H1 (cell line): ENCODE measurements around the gene ZNF660. TPM values are rescaled to one million over a fixed set of nuclear protein-coding genes. Genes with fewer than 3 reads are reported as not detected.
A peak's percentile ranks its signal among the peaks of the same experiment; 100 is the strongest.

ENCODE experiments used
- CTCF ChIA-PET: fragments of 300-600 bp; sonication (Branson Sonifier 250); formaldehyde crosslinking; loops from one replicate; lab custom pipeline; 2021; ENCODE audit not compliant: partially characterized antibody; lab: Charles Lee
- POLR2A ChIA-PET: fragments of 300-600 bp; sonication (Branson Sonifier 250); formaldehyde crosslinking; loops from one replicate; lab custom pipeline; 2021; ENCODE audit warnings: inconsistent platforms; ENCODE audit not compliant: partially characterized antibody; lab: Charles Lee
- DNase-seq, 2 experiments: peaks; one replicate each; pipeline versions ENCODE4 v3.0.0 to v3.0.0-alpha.2; 2010 to 2022; ENCODE audit warnings: low spot score in 2 of 2, low read depth in 1 of 2, mixed read lengths in 1 of 2
- FAIRE-seq: peaks from 2 replicates; lab custom pipeline; 2011; peaks lifted over from hg19 to GRCh38; lab: Jason Lieb, UNC
- H2AFZ ChIP-seq: 2 replicates; pipeline ENCODE4 v1.8.1; 2012; ENCODE audit warnings: low read length, inconsistent platforms
- H2AK5ac ChIP-seq: 2 replicates; pipeline ENCODE4 v1.6.1; 2013; ENCODE audit warnings: low read depth, low read length
- H2BK120ac ChIP-seq: replicated peaks from 2 replicates; pipeline ENCODE3; 2013; ENCODE audit warnings: low read depth, low read length, inconsistent platforms
- H2BK12ac ChIP-seq: 2 replicates; pipeline ENCODE4 v1.6.1; 2013; ENCODE audit warnings: low read depth, low read length
- H2BK15ac ChIP-seq: 2 replicates; pipeline ENCODE4 v1.6.1; 2013; ENCODE audit warnings: low read length
- H2BK20ac ChIP-seq: 2 replicates; pipeline ENCODE4 v1.6.1; 2013; ENCODE audit warnings: low read length
- H2BK5ac ChIP-seq: 2 replicates; pipeline ENCODE4 v1.6.1; 2013; ENCODE audit warnings: low read depth, low read length
- H3K14ac ChIP-seq: 2 replicates; pipeline ENCODE4 v1.6.1; 2013; ENCODE audit warnings: inconsistent platforms; ENCODE audit not compliant: insufficient read length
- H3K18ac ChIP-seq: 2 replicates; pipeline ENCODE4 v1.6.1; 2013; ENCODE audit warnings: low read length; ENCODE audit errors: extremely low read depth
- H3K23ac ChIP-seq: 2 replicates; pipeline ENCODE4 v1.6.1; 2013; ENCODE audit warnings: inconsistent platforms; ENCODE audit not compliant: insufficient read length
- H3K23me2 ChIP-seq: 2 replicates; pipeline ENCODE4 v1.6.1; 2013; ENCODE audit warnings: low read depth, low read length
- H3K27ac ChIP-seq: 2 replicates; pipeline ENCODE4 v1.6.1; 2011; ENCODE audit warnings: low read depth, low read length, inconsistent platforms
- H3K27me3 ChIP-seq, 4 experiments: replicated peaks in 1 of 4; 1 replicate in 1 of 4; 2 replicates in 3 of 4; pipeline versions ENCODE4 v1.6.1 to v1.8.1; 2011 to 2013; ENCODE audit warnings: low read length in 3 of 4, mild to moderate bottlenecking in 3 of 4, inconsistent platforms in 2 of 4, mixed read lengths in 2 of 4, moderate library complexity in 1 of 4; ENCODE audit not compliant: control insufficient read depth in 3 of 4, insufficient read depth in 3 of 4; ENCODE audit errors: extremely low read depth in 1 of 4
- H3K36me3 ChIP-seq, 4 experiments: 2 replicates each; pipeline versions ENCODE4 v1.6.1 to v1.8.1; 2011 to 2013; ENCODE audit warnings: mild to moderate bottlenecking in 4 of 4, low read length in 3 of 4, moderate library complexity in 2 of 4, control low read depth in 1 of 4, inconsistent platforms in 1 of 4; ENCODE audit not compliant: insufficient read depth in 4 of 4, control insufficient read depth in 2 of 4
- H3K4ac ChIP-seq: replicated peaks from 2 replicates; pipeline ENCODE3; 2013; ENCODE audit warnings: low read length, low read depth, mixed read lengths, inconsistent platforms; ENCODE audit not compliant: insufficient read length
- H3K4me1 ChIP-seq, 4 experiments: replicated peaks in 1 of 4; 1 replicate in 1 of 4; 2 replicates in 3 of 4; pipeline versions ENCODE4 v1.6.1 to v1.8.1; 2011 to 2013; ENCODE audit warnings: low read length in 3 of 4, inconsistent platforms in 2 of 4, mixed read lengths in 1 of 4; ENCODE audit not compliant: insufficient read depth in 4 of 4, control insufficient read depth in 3 of 4
- H3K4me2 ChIP-seq, 2 experiments: 2 replicates each; pipeline versions ENCODE4 v1.6.1 to v1.8.1; 2011 to 2013; ENCODE audit warnings: low read depth in 2 of 2, low read length in 2 of 2, control low read depth in 1 of 2, inconsistent platforms in 1 of 2, mild to moderate bottlenecking in 1 of 2; ENCODE audit not compliant: insufficient read depth in 1 of 2
- H3K4me3 ChIP-seq, 4 experiments: fragments of 200-600, 300-600 bp in 1 of 4; sonication (generic), shearing (Covaris generic), sonication (Bioruptor Twin) in 1 of 4; 2 replicates each; pipeline versions ENCODE4 v1.5.1 to v1.8.1; 2011 to 2016; ENCODE audit warnings: low read length in 4 of 4, low read depth in 3 of 4, control low read depth in 2 of 4, inconsistent platforms in 2 of 4, mild to moderate bottlenecking in 2 of 4, mixed read lengths in 1 of 4, moderate library complexity in 1 of 4; ENCODE audit not compliant: insufficient read depth in 2 of 4; ENCODE audit errors: extremely low read depth in 1 of 4
- H3K56ac ChIP-seq: replicated peaks from 2 replicates; pipeline ENCODE3; 2013; ENCODE audit warnings: low read depth, mild to moderate bottlenecking, mixed read lengths, low read length, inconsistent platforms; ENCODE audit not compliant: insufficient read length
- H3K79me1 ChIP-seq: 2 replicates; pipeline ENCODE4 v1.6.1; 2013; ENCODE audit warnings: low read depth, low read length, control low read depth
- H3K79me2 ChIP-seq, 2 experiments: 2 replicates each; pipeline versions ENCODE4 v1.6.1 to v1.8.1; 2012 to 2013; ENCODE audit warnings: low read length in 2 of 2, mild to moderate bottlenecking in 2 of 2, inconsistent platforms in 1 of 2; ENCODE audit not compliant: insufficient read depth in 2 of 2, control insufficient read depth in 1 of 2
- H3K9ac ChIP-seq, 4 experiments: replicated peaks in 1 of 4; 1 replicate in 1 of 4; 2 replicates in 3 of 4; pipeline versions ENCODE4 v1.6.1 to v1.8.1; 2011 to 2013; ENCODE audit warnings: low read depth in 3 of 4, low read length in 3 of 4, control low read depth in 2 of 4, mild to moderate bottlenecking in 2 of 4, moderate library complexity in 2 of 4, inconsistent platforms in 1 of 4; ENCODE audit errors: extremely low read depth in 1 of 4
- H3K9me3 ChIP-seq, 2 experiments: 2 replicates each; pipeline versions ENCODE4 v1.6.1 to v1.8.1; 2012 to 2013; ENCODE audit warnings: mild to moderate bottlenecking in 2 of 2, moderate library complexity in 2 of 2, control low read depth in 1 of 2, inconsistent platforms in 1 of 2, low read depth in 1 of 2, low read length in 1 of 2, mixed read lengths in 1 of 2; ENCODE audit not compliant: insufficient read depth in 2 of 2
- H4K20me1 ChIP-seq, 2 experiments: replicated peaks in 1 of 2; 2 replicates each; pipeline versions ENCODE3 to v1.8.1; 2011 to 2013; ENCODE audit warnings: inconsistent platforms in 2 of 2, low read length in 2 of 2, mild to moderate bottlenecking in 1 of 2; ENCODE audit not compliant: insufficient read depth in 2 of 2, control insufficient read depth in 1 of 2
- H4K5ac ChIP-seq: 2 replicates; pipeline ENCODE4 v1.6.1; 2013; ENCODE audit warnings: low read length, low read depth, mixed read lengths, inconsistent platforms; ENCODE audit not compliant: insufficient read length
- H4K8ac ChIP-seq: 2 replicates; pipeline ENCODE4 v1.8.0; 2013; ENCODE audit warnings: mild to moderate bottlenecking, moderate library complexity, low read length, inconsistent platforms; ENCODE audit not compliant: insufficient read depth; ENCODE audit errors: extremely low read depth
- H4K91ac ChIP-seq: replicated peaks from 2 replicates; pipeline ENCODE3; 2013; ENCODE audit warnings: low read length, mixed read lengths, inconsistent platforms; ENCODE audit not compliant: insufficient read length
- BCL11A ChIP-seq, 2 experiments: IDR thresholded peaks; one replicate each; pipeline ENCODE4 v1.6.1; 2011; ENCODE audit warnings: low read depth in 2 of 2, low read length in 2 of 2, mild to moderate bottlenecking in 2 of 2
- EP300 ChIP-seq, 2 experiments: IDR thresholded peaks; 1 replicate in 1 of 2; 2 replicates in 1 of 2; pipeline ENCODE4 v1.6.1; 2011 to 2012; ENCODE audit warnings: low read depth in 2 of 2, low read length in 2 of 2, mild to moderate bottlenecking in 2 of 2, borderline replicate concordance in 1 of 2, inconsistent platforms in 1 of 2, moderate library complexity in 1 of 2
- POLR2AphosphoS5 ChIP-seq: IDR thresholded peaks from 2 replicates; pipeline ENCODE4 v1.6.1; 2011; ENCODE audit warnings: low read depth, low read length
- RFX5 ChIP-seq: IDR thresholded peaks from 2 replicates; pipeline ENCODE4 v1.6.1; 2011; ENCODE audit warnings: low read depth, low read length, improper control_type of control experiment, borderline replicate concordance
- SIN3A ChIP-seq, 2 experiments: IDR thresholded peaks in 1 of 2; conservative IDR thresholded peaks in 1 of 2; 2 replicates each; pipeline ENCODE4 v1.6.1; 2011 to 2012; ENCODE audit warnings: low read length in 2 of 2, improper control_type of control experiment in 1 of 2, low read depth in 1 of 2, mild to moderate bottlenecking in 1 of 2
- TCF12 ChIP-seq: IDR thresholded peaks from 2 replicates; pipeline ENCODE4 v1.6.1; 2011; ENCODE audit warnings: low read depth, mild to moderate bottlenecking, low read length
- YY1 ChIP-seq: IDR thresholded peaks from 2 replicates; pipeline ENCODE4 v1.6.1; 2011; ENCODE audit warnings: low read depth, mild to moderate bottlenecking, low read length
- whole genome bisulfite sequencing, 2 experiments: shearing (Covaris generic) in 1 of 2; methylation state at CpG; one replicate each; pipeline versions ENCODE4 v1.1.6 to v1.1.7; 2013 to 2015; ENCODE audit warnings: low lambda C conversion rate in 2 of 2, mixed read lengths in 2 of 2, inconsistent platforms in 1 of 2, low coverage in 1 of 2, missing lambda C conversion rate in 1 of 2; ENCODE audit not compliant: insufficient replicate concordance in 2 of 2, insufficient coverage in 1 of 2, insufficient read length in 1 of 2; ENCODE audit errors: extremely low coverage in 1 of 2, missing lambda C conversion rate in 1 of 2; 5-methylcytosine and 5-hydroxymethylcytosine counted together
- long read RNA-seq, 2 experiments: library from RNA in 1 of 2; library from capped mRNA in 1 of 2; stranded (forward); transcript quantifications; one replicate each; pipeline ENCODE4 v2.0.0, GENCODE V29; 2021; ENCODE audit warnings: inconsistent platforms in 1 of 2
- polyA minus RNA-seq, 3 experiments: library from RNA; depleted of rRNA, polyadenylated mRNA; stranded (reverse); fragments of >200 nt; gene quantifications; 1 replicate in 2 of 3; 2 replicates in 1 of 3; pipeline ENCODE4 v1.2.3, GENCODE V29; 2011
- polyA plus RNA-seq, 7 experiments: library from polyadenylated mRNA; depleted of rRNA in 3 of 7; stranded (reverse) in 5 of 7; unstranded in 2 of 7; fragments of >200 nt in 5 of 7; fragments of 200-250 nt in 2 of 7; gene quantifications; 1 replicate in 5 of 7; 2 replicates in 1 of 7; 4 replicates in 1 of 7; pipeline versions ENCODE4 v1.2.1 to v1.2.3, GENCODE V29; 2011 to 2013; ENCODE audit warnings: missing spikeins in 2 of 7, mixed read lengths in 2 of 7
- total RNA-seq: library from RNA; stranded (reverse); fragmentation: NEBNext Ultra II Directional; extraction: Animal tissue kit (Norgen Biotek cat#: 25700); gene quantifications from 2 replicates; pipeline ENCODE4 v1.2.1, GENCODE V29; 2021

The ZNF660 gene
- total RNA-seq (11.7 and 13.0 TPM in 2 replicates), polyA plus RNA-seq (2011; rRNA removed) (2.0 and 3.1 TPM in 2 replicates), polyA minus RNA-seq (2011; rRNA and poly(A)+ RNA removed) (11.5 and 13.1 TPM in 2 replicates)
- polyA plus RNA-seq (2011; cell fraction: cytosol; rRNA removed) = 2.9 TPM
- polyA plus RNA-seq (2011; cell fraction: nucleus; rRNA removed) = 2.2 TPM
- polyA plus RNA-seq (2012, experiment 1 of 2) = 1.9 to 3.3 TPM (median 2.6 TPM) in 4 replicates
- 0.17 TPM for polyA plus RNA-seq (2012, experiment 2 of 2)
- polyA plus RNA-seq (2013, experiment 1 of 2) = 4.1 TPM
- 3.9 TPM for polyA plus RNA-seq (2013, experiment 2 of 2)
- polyA minus RNA-seq (2011; cell fraction: cytosol; rRNA and poly(A)+ RNA removed) = 4.3 TPM
- polyA minus RNA-seq (2011; cell fraction: nucleus; rRNA and poly(A)+ RNA removed) = 23.8 TPM
- long read RNA-seq, experiment 1, partial matches to known transcripts = 2 of 2 reads
- long read RNA-seq, experiment 1, other reads (novel, unspliced or antisense) = 0 of 2 reads
- long read RNA-seq, experiment 2, full-length matches to known transcripts = 3 of 3 reads
- long read RNA-seq, experiment 2, partial matches to known transcripts = 0 of 3 reads
- long read RNA-seq, experiment 2, other reads (novel, unspliced or antisense) = 0 of 3 reads

- CTCF ChIA-PET = interaction anchor here (1.4 kb wide), 1 partner anchor 51 kb away, joined by 4 read pairs; no protein-coding TSS in a partner anchor
- TF ChIP-seq EP300 (IDR thresholded peaks at IDR 0.05; ENCODE audit: borderline replicate concordance in 1 of 2, low read depth in 2 of 2, low read length in 2 of 2) = 0 out of 3 replicates have a peak, but pooled peaks of 1 of the 2 experiments have one; percentile 20
- TF ChIP-seq TCF12 = no peak
- no peak for TF ChIP-seq RFX5
- no peak for TF ChIP-seq YY1
- TF ChIP-seq POLR2AphosphoS5 = peak; percentile 90; the same call in 1 of the 2 replicates
- no peak for TF ChIP-seq BCL11A (IDR thresholded peaks at IDR 0.05; ENCODE audit: low read depth in 2 of 2, low read length in 2 of 2)
- TF ChIP-seq SIN3A (conservative IDR thresholded peaks at IDR 0.05 in 1 of 2, IDR thresholded peaks at IDR 0.05 in 1 of 2; ENCODE audit: low read depth in 1 of 2, low read length in 2 of 2) = peak; percentile 40 to 72; a peak in 1 of 4 replicates
Measured at GRCh38 chr3:44584646-44585501, at the start of gene ZNF660. ZNF660 (plus strand) TSS chr3:44584964; CDS start chr3:44594194, 9,230 bp downstream.

More at GRCh38 chr3:44584646-44585501, at the start of gene ZNF660:
- H2AFZ ChIP-seq = peak within 1 kb of the TSS; percentile 29; the same call in 1 of the 2 replicates
- WGBS, 2 experiments = 4% methylated on average over 41 of the region's 41 CpGs; no CpG with 5 or more reads in 1 of the 2 experiments
- peak; percentile 92 for FAIRE-seq
- no peak within 1 kb of the TSS for H3K23ac ChIP-seq
- H4K5ac ChIP-seq = peak within 1 kb of the TSS; percentile 78
- peaks cover 3% of the 10 kb centered on the region; the same call in 1 of the 2 replicates for H3K79me1 ChIP-seq
- H3K9me3 ChIP-seq = no peaks in the 10 kb centered on the region
- peaks cover 4% of the 10 kb centered on the region; the same call in 1 of the 2 replicates for H3K23me2 ChIP-seq
- POLR2A ChIA-PET = interaction anchor here (0.8 to 2.4 kb wide), 22 partner anchors 11 to 391 kb away, joined by 3 to 20 read pairs (median 6); partner anchors contain the start of genes EXOSC7, KIAA1143, KIF15 and TCAIM
- H2BK12ac ChIP-seq = no peak within 1 kb of the TSS
- peak; percentile 81 to 84 for DNase-seq
- no peaks in the 10 kb centered on the region for H4K20me1 ChIP-seq
- no peak within 1 kb of the TSS for H2BK20ac ChIP-seq
- H4K8ac ChIP-seq = peak within 1 kb of the TSS; percentile 99; the same call in 1 of the 2 replicates
- peak within 1 kb of the TSS; percentile 78 to 94 (median 90) for H3K9ac ChIP-seq
- peak within 1 kb of the TSS; percentile 69; the same call in 1 of the 2 replicates for H2BK5ac ChIP-seq
- peak within 1 kb of the TSS; percentile 77 for H3K27ac ChIP-seq
- no peak within 1 kb of the TSS for H3K14ac ChIP-seq
- H3K4me3 ChIP-seq = peak within 1 kb of the TSS; percentile 75 to 92 (median 83)
- H3K18ac ChIP-seq = peak within 1 kb of the TSS; percentile 15; the same call in 1 of the 2 replicates
- H3K79me2 ChIP-seq = peaks cover 0 to 5% of the 10 kb centered on the region in 2 experiments; a peak in 1 of 4 replicates
- peak within 1 kb of the TSS; percentile 40; the same call in 1 of the 2 replicates for H2BK15ac ChIP-seq
- H3K27me3 ChIP-seq = no peaks in the 10 kb centered on the region
- H2BK120ac ChIP-seq = no peak within 1 kb of the TSS
- H3K4me1 ChIP-seq = peaks cover 0 to 3% (median 0%) of the 10 kb centered on the region in 4 experiments; a peak in 3 of 7 replicates
- no peak within 1 kb of the TSS for H2AK5ac ChIP-seq
- peak within 1 kb of the TSS; percentile 74 for H3K4ac ChIP-seq
- H3K56ac ChIP-seq = peak within 1 kb of the TSS; percentile 52
- peak within 1 kb of the TSS; percentile 81 to 91 for H3K4me2 ChIP-seq
- peaks cover 0 to 29% (median 15%) of the 10 kb centered on the region in 4 experiments; a peak in 6 of 8 replicates for H3K36me3 ChIP-seq
- peak within 1 kb of the TSS; percentile 95 for H4K91ac ChIP-seq
